ENCODE results near the gene KCNAB1.

DNA sequence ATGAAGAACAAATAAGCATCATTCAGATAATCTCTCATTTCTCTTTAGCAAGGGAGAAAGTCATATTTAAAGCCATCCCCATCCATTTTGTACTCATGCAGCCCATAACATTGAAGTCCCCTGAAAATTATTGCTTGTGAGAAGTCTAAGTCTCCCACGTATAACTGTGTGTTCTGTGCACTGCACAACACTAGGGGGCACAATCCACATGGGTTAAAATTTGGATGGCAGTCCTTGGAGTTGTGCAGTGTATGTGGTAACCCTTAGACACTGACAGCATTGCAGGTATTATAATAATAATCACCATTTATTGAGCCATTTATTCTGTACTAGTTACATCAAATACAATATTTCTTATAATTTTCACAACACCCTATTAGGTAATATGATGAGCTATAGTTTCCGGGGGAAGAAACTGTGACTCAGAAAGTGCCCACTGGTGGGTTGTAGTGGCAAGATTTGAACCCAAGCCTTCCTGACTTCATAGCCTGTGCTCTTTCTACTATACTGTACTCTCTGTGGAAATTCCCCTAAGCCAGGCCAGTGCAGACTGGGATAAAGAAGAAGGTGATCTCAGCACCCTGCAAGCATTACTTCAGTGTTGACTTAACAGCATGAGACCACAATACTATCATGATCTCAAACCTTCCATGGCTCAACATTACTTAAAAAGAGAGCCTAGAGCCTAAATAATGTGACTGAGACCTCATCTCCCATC is 15.7 kb downstream of the KCNAB1 start:
- TF ChIP-seq, protein P1, sequence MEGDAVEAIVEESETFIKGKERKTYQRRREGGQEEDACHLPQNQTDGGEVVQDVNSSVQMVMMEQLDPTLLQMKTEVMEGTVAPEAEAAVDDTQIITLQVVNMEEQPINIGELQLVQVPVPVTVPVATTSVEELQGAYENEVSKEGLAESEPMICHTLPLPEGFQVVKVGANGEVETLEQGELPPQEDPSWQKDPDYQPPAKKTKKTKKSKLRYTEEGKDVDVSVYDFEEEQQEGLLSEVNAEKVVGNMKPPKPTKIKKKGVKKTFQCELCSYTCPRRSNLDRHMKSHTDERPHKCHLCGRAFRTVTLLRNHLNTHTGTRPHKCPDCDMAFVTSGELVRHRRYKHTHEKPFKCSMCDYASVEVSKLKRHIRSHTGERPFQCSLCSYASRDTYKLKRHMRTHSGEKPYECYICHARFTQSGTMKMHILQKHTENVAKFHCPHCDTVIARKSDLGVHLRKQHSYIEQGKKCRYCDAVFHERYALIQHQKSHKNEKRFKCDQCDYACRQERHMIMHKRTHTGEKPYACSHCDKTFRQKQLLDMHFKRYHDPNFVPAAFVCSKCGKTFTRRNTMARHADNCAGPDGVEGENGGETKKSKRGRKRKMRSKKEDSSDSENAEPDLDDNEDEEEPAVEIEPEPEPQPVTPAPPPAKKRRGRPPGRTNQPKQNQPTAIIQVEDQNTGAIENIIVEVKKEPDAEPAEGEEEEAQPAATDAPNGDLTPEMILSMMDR (IDR thresholded peaks at IDR 0.05) = no peak
- TF ChIP-seq POLR2A (IDR thresholded peaks at IDR 0.05) = no peak

Data from lower leg skin (tissue), 3 donors.